Measurements from ENCODE around the gene EBLN1. TPM values are rescaled to one million over a fixed set of nuclear protein-coding genes. Genes with fewer than 3 reads are reported as not detected.

The EBLN1 gene
- total RNA-seq, 1 experiment from 2014 or later = not detected

- H3K27ac Mint-ChIP-seq = no peak overlapping the region
- H3K4me3 Mint-ChIP-seq = peak overlapping the region; percentile 90
- H3K36me3 Mint-ChIP-seq = no peaks in the 10 kb centered on the region
- H3K4me1 Mint-ChIP-seq = peaks cover 10% of the 10 kb centered on the region
- DNase-seq (ENCODE audit: low spot score) = no peak
- no peak for TF ChIP-seq IRF2 (CRISPR knock-in tag; IDR thresholded peaks at IDR 0.05; ENCODE audit: borderline replicate concordance, low read depth)
- no peak for TF ChIP-seq GABPB1 (CRISPR knock-in tag; IDR thresholded peaks at IDR 0.05)
- TF ChIP-seq E2F4 (CRISPR knock-in tag; IDR thresholded peaks at IDR 0.05; ENCODE audit: borderline replicate concordance, low read depth) = no peak
- TF ChIP-seq, protein P1, sequence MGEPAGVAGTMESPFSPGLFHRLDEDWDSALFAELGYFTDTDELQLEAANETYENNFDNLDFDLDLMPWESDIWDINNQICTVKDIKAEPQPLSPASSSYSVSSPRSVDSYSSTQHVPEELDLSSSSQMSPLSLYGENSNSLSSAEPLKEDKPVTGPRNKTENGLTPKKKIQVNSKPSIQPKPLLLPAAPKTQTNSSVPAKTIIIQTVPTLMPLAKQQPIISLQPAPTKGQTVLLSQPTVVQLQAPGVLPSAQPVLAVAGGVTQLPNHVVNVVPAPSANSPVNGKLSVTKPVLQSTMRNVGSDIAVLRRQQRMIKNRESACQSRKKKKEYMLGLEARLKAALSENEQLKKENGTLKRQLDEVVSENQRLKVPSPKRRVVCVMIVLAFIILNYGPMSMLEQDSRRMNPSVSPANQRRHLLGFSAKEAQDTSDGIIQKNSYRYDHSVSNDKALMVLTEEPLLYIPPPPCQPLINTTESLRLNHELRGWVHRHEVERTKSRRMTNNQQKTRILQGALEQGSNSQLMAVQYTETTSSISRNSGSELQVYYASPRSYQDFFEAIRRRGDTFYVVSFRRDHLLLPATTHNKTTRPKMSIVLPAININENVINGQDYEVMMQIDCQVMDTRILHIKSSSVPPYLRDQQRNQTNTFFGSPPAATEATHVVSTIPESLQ (CRISPR knock-in tag; IDR thresholded peaks at IDR 0.05) = no peak
- TF ChIP-seq, protein P2, sequence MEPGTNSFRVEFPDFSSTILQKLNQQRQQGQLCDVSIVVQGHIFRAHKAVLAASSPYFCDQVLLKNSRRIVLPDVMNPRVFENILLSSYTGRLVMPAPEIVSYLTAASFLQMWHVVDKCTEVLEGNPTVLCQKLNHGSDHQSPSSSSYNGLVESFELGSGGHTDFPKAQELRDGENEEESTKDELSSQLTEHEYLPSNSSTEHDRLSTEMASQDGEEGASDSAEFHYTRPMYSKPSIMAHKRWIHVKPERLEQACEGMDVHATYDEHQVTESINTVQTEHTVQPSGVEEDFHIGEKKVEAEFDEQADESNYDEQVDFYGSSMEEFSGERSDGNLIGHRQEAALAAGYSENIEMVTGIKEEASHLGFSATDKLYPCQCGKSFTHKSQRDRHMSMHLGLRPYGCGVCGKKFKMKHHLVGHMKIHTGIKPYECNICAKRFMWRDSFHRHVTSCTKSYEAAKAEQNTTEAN (CRISPR knock-in tag; IDR thresholded peaks at IDR 0.05) = no peak
- no peak for TF ChIP-seq CBFB (CRISPR knock-in tag; IDR thresholded peaks at IDR 0.05; ENCODE audit: low read depth)
- TF ChIP-seq MLX (CRISPR knock-in tag; IDR thresholded peaks at IDR 0.05) = no peak
- POLR2A ChIA-PET = no interaction called here
- no peak for ATAC-seq
- no peaks in the 10 kb centered on the region for H3K9me3 Mint-ChIP-seq
- peaks cover 77% of the 10 kb centered on the region for H3K27me3 Mint-ChIP-seq (ENCODE audit: low read depth)
- CTCF ChIA-PET = no interaction called here
These were observed 33.3 kb upstream of the EBLN1 start for GRCh38 chr10:22250897-22251660.

DNA sequence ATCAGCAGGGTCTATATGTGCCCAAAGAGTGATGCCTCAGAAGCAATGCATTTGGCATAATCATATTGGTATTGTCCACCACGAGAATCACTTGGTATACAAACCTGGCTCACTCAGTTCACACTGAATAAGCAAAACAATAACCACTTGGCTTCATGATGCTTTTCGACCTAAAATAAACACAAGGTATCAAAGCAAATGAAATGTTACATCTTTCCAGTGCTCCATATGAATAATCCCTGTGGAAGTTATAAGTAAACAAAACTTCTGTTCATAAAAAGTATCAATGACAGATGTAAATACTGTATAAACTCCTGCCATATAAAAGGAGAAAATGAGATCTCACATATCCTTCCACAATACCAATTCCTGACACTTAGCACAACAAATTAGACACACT, 29.8 kb upstream of the EBLN1 start:
- Mint-ChIP-seq H3K27ac (no peak overlapping the region), H3K27me3 (ENCODE audit: low read depth) (peaks cover 47% of the 10 kb centered on the region), H3K36me3 (no peaks in the 10 kb centered on the region), H3K9me3 (peaks cover 5% of the 10 kb centered on the region), H3K4me3 (no peak overlapping the region), H3K4me1 (peaks cover 10% of the 10 kb centered on the region)
- CTCF ChIA-PET = no interaction called here
- no peak for TF ChIP-seq SMAD3 (CRISPR knock-in tag; IDR thresholded peaks at IDR 0.05; ENCODE audit: borderline replicate concordance)
- TF ChIP-seq, protein P3, sequence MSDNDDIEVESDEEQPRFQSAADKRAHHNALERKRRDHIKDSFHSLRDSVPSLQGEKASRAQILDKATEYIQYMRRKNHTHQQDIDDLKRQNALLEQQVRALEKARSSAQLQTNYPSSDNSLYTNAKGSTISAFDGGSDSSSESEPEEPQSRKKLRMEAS (CRISPR knock-in tag; IDR thresholded peaks at IDR 0.05) = no peak
- TF ChIP-seq PREB (CRISPR knock-in tag; IDR thresholded peaks at IDR 0.05; ENCODE audit: borderline replicate concordance) = no peak
- no peak for TF ChIP-seq FOXJ3 (CRISPR knock-in tag; IDR thresholded peaks at IDR 0.05; ENCODE audit: borderline replicate concordance)
- TF ChIP-seq TEAD4 (CRISPR knock-in tag; IDR thresholded peaks at IDR 0.05) = no peak
- TF ChIP-seq SP1 (CRISPR knock-in tag; conservative IDR thresholded peaks at IDR 0.05) = no peak
- TF ChIP-seq IRF1 (CRISPR knock-in tag; IDR thresholded peaks at IDR 0.05) = no peak
- no peak for TF ChIP-seq ETV6 (CRISPR knock-in tag; IDR thresholded peaks at IDR 0.05)
- no peak for TF ChIP-seq ZNF671 (CRISPR knock-in tag; IDR thresholded peaks at IDR 0.05)
- TF ChIP-seq OVOL2 (CRISPR knock-in tag; IDR thresholded peaks at IDR 0.05; ENCODE audit: borderline replicate concordance) = no peak
- POLR2A ChIA-PET = no interaction called here
- ATAC-seq (no peak), DNase-seq (ENCODE audit: low spot score) (no peak)
